Inflammatory macrophage treated with lipopolysaccharide for 1 hour (primary cell): ENCODE data around the gene TENT5C.

Experiments
- DNase-seq, 2 donors: peaks; one replicate each; pipeline ENCODE4 v3.0.0-alpha.2; 2020 to 2022

The TENT5C gene

GRCh38 chr1:117613969-117614729 is 8.3 kb downstream of the TENT5C start:
- no peak for DNase-seq

DNA sequence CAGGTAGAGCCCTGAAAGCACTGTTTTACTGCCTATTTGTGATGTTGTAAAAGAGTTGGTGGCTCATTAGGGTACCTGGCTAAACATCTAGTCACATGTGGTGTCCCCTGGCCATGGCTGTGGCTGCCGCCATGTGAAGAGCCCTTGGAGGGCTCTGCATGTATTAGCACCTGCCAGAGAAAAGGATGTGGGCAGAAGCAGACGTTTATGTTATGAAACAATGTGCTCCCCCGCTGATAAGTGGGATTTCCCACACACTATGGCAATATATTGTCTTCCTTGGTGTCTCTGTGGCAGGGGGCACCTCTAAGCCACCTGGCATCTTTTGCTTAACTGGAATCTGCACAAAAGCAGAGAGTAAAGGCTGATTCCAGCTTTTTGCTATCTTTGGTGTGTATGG is 9.6 kb downstream of the TENT5C start:
- DNase-seq: no peak

- no peak for DNase-seq
These were observed 10.5 kb downstream of the TENT5C start for GRCh38 chr1:117616356-117616755.

GRCh38 chr1:117616967-117617366 is 11.1 kb downstream of the TENT5C start:
- DNase-seq: no peak

GRCh38 chr1:117618450-117619122 is 12.7 kb downstream of the TENT5C start:
- no peak for DNase-seq

- DNase-seq: no peak
These were observed 14.6 kb downstream of the TENT5C start for GRCh38 chr1:117620440-117620839.

DNA sequence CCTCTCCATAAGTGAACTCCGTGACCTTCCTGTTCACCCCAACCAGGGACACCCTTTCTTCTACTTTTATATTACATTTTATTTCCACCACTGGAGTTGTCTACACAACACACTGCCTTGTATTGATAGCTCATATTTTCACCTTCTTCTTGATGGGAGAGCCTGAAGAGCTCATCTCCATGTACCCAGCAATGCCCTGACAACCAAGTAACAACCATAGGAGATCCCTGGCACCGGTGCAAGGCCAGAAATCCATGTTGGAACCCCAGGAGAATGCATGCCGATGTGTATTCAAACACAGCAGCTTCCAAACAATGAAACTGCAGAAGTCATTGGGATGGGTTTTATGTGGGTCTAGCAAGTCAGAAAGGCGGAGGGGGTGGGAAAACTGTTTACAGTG is 15.5 kb downstream of the TENT5C start:
- no peak for DNase-seq

- DNase-seq: no peak
These were observed 16.9 kb downstream of the TENT5C start for GRCh38 chr1:117622726-117623125.

DNA sequence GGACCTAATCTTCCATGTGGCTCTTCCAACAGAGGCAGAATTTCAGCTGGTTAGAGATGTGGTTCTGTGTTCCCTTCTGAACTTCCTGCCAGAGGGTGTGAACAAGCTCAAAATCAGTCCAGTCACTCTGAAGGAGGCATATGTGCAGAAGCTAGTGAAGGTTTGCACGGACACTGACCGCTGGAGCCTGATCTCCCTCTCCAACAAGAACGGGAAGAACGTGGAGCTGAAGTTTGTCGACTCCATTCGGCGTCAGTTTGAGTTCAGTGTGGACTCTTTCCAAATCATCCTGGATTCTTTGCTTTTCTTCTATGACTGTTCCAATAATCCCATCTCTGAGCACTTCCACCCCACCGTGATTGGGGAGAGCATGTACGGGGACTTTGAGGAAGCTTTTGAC is 17.3 kb downstream of the TENT5C start:
- no peak for DNase-seq

DNA sequence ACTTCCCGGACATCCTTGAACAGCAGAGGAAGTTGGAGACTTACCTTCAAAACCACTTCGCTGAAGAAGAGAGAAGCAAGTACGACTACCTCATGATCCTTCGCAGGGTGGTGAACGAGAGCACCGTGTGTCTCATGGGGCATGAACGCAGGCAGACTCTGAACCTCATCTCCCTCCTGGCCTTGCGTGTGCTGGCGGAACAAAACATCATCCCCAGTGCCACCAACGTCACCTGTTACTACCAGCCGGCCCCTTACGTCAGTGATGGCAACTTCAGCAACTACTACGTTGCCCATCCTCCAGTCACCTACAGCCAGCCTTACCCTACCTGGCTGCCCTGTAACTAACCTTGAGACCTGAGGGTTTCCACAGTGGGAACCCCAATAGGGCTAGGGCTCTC is 17.9 kb downstream of the TENT5C start:
- no peak for DNase-seq

DNA sequence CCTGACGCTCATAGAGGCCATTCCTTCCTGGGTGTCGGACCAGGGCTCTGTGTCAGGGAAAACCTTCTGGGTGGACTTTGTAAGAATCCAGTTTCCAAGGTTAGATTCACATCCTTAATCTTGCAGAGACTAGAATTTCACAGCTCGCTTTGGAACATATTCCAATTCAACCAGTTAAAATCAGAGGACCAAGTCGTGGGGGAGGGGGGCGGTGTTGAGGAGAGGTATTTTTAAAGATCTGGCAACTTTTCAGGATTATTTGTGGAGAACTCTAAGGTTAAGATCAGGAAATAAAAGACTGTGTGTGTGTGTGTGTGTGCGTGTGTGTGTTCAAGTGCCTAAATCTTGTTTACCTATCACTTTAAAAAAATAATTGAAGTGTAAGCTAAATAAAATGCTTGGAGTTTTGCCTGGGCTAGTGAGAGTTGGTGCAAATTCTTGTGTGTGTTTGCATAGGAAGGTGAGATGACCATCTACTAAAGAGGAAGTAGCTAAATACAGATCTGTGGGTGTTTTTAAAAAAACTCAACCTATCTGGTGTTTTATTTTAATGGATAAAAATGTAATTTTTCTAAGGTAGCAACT is 21.8 kb downstream of the TENT5C start:
- no peak for DNase-seq

GRCh38 chr1:117628343-117628742 is 22.5 kb downstream of the TENT5C start:
- no peak for DNase-seq

- DNase-seq: no peak
These were observed 24.0 kb downstream of the TENT5C start for GRCh38 chr1:117629625-117630422.

DNA sequence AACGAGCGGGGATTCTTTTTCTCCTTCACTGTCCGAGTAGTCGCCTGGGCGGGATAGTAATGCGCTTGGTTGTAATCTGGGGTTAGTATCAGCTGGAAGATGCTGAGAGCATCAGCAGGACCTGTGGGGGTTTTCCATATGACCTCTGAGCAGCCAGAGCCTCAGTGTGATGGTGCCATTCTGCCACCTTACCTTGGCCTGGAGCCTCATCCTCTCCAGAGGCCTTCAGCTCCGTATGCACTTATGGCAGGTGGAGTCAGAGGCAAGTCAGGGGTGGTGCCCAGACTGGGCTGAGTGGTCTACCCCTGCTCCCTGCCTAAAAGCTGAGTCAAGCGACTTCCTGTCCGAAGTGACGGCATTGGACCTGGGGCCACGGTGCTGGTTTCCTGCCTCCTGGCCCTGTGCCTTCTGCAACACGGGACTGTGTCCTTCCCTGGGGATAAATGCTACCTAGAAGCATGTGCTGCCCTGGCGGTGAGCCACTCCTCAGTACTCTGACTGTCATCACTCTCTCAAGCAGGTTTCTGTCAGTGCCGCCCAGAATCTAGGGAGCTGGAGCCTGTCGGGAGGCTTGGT is 24.7 kb downstream of the TENT5C start:
- no peak for DNase-seq

- no peak for DNase-seq
These were observed 25.7 kb downstream of the TENT5C start for GRCh38 chr1:117631359-117632160.

- no peak for DNase-seq
These were observed 26.6 kb downstream of the TENT5C start for GRCh38 chr1:117632269-117633067.

GRCh38 chr1:117633068-117633345 is 27.2 kb downstream of the TENT5C start:
- DNase-seq: no peak

DNA sequence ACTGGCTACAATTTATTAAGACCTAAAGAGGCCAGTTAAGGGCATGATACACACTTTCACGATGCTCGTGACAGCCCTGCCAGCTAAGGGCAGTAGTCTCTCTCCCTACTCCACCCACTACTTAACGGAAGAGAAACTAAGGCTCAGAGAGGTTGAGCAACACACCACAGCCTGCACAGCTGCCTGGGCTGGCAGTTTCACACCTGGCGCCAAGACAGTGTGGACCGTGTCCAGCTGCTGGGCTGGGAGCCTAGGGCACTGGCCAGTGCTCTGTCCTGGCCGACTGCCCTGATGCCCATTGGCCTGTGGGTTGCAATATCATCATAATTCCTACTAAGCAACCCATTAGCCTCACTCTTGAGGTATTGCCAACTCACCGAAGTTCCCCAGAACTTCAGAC is 27.6 kb downstream of the TENT5C start:
- DNase-seq: no peak

- DNase-seq: no peak
These were observed 28.1 kb downstream of the TENT5C start for GRCh38 chr1:117633936-117634335.

DNA sequence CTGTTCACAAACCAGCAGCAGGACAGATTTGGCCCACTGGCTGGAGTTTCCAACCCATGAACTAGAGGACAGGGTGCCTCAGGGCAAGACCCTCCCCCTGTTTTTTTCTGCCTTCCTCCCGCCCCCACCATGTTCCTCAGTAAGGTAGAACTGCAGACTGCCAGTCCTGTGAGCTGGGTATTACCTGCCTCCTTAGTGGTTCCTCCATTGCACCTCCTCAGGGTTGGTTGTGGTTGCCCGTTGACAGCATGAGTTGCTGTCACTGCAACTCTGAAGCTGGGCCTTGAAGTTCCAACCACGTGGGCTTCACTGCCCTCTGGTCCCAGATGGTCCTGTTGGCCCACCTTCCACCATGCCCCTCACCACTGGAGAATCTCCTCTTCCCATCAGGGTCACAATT is 28.8 kb downstream of the TENT5C start:
- DNase-seq: no peak

GRCh38 chr1:117635805-117636204 is 30.0 kb downstream of the TENT5C start:
- DNase-seq: peak; percentile 25 to 56
